ENCODE measurements around the gene TMEM165.

TMEM165 gene

DNA sequence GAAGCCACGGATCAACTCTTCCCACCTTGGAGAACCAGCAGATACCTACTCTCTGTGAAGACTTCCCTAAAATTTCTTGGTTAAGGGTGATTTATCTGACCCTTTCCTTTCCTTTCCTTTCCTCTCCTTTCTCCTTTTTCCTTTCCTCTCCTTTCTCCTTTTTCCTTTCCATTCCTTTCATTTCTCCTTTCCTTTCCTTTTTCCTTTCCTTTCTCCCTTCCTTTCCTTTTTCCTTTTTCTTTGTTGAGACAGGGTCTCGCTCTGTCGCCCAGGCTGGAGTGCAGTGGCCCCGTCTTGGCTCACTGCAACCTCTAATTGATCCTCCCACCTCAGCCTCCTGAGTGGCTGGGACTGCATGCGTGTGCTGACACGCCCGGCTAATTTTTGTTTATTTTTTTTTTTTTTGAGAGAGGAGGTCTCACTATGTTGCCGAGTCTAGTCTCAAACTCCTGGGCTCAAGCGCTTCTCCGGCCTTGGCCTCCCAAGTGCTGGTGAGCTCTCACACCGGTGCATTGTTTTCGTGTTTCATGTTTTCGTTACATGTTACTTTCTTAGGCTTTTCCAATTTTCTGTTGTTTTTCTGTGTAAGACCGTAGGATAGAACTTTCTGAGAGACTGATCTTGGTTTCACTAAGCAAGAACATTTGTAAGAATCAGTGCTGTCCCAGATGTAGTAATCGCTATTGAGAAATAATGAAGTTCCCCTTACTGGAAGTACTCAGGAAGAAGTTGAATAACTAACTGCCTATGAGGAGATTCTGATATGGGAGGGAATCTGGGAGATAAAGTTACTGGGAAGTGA is 2.0 kb downstream of the TMEM165 start (continued):
- TF ChIP-seq ZBTB6 (tag by site-specific recombination; IDR thresholded peaks at IDR 0.05) (peak; percentile 92), ZNF121 (tag by site-specific recombination; IDR thresholded peaks at IDR 0.05) (peak; percentile 99), ZBTB21 (tag by site-specific recombination; IDR thresholded peaks at IDR 0.05) (no peak), GLIS2 (tag by site-specific recombination; IDR thresholded peaks at IDR 0.05) (no peak), RBAK (tag by site-specific recombination; IDR thresholded peaks at IDR 0.05) (no peak), ZNF658 (tag by site-specific recombination; IDR thresholded peaks at IDR 0.05) (no peak), OVOL3 (tag by site-specific recombination; IDR thresholded peaks at IDR 0.05) (no peak), ZNF155 (tag by site-specific recombination; IDR thresholded peaks at IDR 0.05) (no peak), ZFP3 (tag by site-specific recombination; IDR thresholded peaks at IDR 0.05; ENCODE audit: low read depth) (no peak), ZNF776 (tag by site-specific recombination; IDR thresholded peaks at IDR 0.05; ENCODE audit: borderline replicate concordance) (no peak), ZNF518A (tag by site-specific recombination; conservative IDR thresholded peaks at IDR 0.05; ENCODE audit: low read depth) (no peak), REST (tag by site-specific recombination; IDR thresholded peaks at IDR 0.05) (peak; percentile 34; the same call in 1 of the 2 replicates), ZNF404 (tag by site-specific recombination; IDR thresholded peaks at IDR 0.05) (no peak), ZNF544 (tag by site-specific recombination; IDR thresholded peaks at IDR 0.05) (no peak), ZFP69B (tag by site-specific recombination; IDR thresholded peaks at IDR 0.05) (peak; percentile 62; the same call in 1 of the 2 replicates), ZNF777 (tag by site-specific recombination; IDR thresholded peaks at IDR 0.05; ENCODE audit: borderline replicate concordance) (no peak), ZBTB7A (tag by site-specific recombination; IDR thresholded peaks at IDR 0.05; ENCODE audit: low read depth) (no peak), ZNF157 (tag by site-specific recombination; IDR thresholded peaks at IDR 0.05) (no peak), MEIS1 (CRISPR knock-in tag; IDR thresholded peaks at IDR 0.05; ENCODE audit: borderline replicate concordance) (no peak), ATF2 (tag by site-specific recombination; IDR thresholded peaks at IDR 0.05; ENCODE audit: low read depth) (no peak), EGR2 (tag by site-specific recombination; IDR thresholded peaks at IDR 0.05; ENCODE audit: low read depth) (no peak), ZNF211 (tag by site-specific recombination; IDR thresholded peaks at IDR 0.05; ENCODE audit: low read depth) (no peak), GLI4 (tag by site-specific recombination; IDR thresholded peaks at IDR 0.05) (no peak), ZNF449 (tag by site-specific recombination; IDR thresholded peaks at IDR 0.05) (no peak), ZNF19 (tag by site-specific recombination; IDR thresholded peaks at IDR 0.05; ENCODE audit: low read depth) (no peak)
- TF ChIP-seq, protein P1, sequence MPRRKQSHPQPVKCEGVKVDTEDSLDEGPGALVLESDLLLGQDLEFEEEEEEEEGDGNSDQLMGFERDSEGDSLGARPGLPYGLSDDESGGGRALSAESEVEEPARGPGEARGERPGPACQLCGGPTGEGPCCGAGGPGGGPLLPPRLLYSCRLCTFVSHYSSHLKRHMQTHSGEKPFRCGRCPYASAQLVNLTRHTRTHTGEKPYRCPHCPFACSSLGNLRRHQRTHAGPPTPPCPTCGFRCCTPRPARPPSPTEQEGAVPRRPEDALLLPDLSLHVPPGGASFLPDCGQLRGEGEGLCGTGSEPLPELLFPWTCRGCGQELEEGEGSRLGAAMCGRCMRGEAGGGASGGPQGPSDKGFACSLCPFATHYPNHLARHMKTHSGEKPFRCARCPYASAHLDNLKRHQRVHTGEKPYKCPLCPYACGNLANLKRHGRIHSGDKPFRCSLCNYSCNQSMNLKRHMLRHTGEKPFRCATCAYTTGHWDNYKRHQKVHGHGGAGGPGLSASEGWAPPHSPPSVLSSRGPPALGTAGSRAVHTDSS (tag by site-specific recombination; IDR thresholded peaks at IDR 0.05), result no peak

Data from HEK293 (cell line).